ENCODE results near the gene REXO4. TPM values are rescaled to one million over a fixed set of nuclear protein-coding genes. Genes with fewer than 3 reads are reported as not detected.

The REXO4 gene
- total and polyA plus RNA-seq, 2 of the 13 experiments (the other 11 are each of a cell fraction or from before 2014, with no cell fraction given), result 18.5 to 30.4 TPM

- TF ChIP-seq, protein P1, sequence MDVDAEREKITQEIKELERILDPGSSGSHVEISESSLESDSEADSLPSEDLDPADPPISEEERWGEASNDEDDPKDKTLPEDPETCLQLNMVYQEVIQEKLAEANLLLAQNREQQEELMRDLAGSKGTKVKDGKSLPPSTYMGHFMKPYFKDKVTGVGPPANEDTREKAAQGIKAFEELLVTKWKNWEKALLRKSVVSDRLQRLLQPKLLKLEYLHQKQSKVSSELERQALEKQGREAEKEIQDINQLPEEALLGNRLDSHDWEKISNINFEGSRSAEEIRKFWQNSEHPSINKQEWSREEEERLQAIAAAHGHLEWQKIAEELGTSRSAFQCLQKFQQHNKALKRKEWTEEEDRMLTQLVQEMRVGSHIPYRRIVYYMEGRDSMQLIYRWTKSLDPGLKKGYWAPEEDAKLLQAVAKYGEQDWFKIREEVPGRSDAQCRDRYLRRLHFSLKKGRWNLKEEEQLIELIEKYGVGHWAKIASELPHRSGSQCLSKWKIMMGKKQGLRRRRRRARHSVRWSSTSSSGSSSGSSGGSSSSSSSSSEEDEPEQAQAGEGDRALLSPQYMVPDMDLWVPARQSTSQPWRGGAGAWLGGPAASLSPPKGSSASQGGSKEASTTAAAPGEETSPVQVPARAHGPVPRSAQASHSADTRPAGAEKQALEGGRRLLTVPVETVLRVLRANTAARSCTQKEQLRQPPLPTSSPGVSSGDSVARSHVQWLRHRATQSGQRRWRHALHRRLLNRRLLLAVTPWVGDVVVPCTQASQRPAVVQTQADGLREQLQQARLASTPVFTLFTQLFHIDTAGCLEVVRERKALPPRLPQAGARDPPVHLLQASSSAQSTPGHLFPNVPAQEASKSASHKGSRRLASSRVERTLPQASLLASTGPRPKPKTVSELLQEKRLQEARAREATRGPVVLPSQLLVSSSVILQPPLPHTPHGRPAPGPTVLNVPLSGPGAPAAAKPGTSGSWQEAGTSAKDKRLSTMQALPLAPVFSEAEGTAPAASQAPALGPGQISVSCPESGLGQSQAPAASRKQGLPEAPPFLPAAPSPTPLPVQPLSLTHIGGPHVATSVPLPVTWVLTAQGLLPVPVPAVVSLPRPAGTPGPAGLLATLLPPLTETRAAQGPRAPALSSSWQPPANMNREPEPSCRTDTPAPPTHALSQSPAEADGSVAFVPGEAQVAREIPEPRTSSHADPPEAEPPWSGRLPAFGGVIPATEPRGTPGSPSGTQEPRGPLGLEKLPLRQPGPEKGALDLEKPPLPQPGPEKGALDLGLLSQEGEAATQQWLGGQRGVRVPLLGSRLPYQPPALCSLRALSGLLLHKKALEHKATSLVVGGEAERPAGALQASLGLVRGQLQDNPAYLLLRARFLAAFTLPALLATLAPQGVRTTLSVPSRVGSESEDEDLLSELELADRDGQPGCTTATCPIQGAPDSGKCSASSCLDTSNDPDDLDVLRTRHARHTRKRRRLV (CRISPR knock-in tag; IDR thresholded peaks at IDR 0.05), result no peak
- TF ChIP-seq ZNF468 (CRISPR knock-in tag; IDR thresholded peaks at IDR 0.05), result no peak
- peak in 1 of 2 experiments; percentile 29; a peak in 1 of 4 replicates for TF ChIP-seq EP300 (IDR thresholded peaks at IDR 0.05; ENCODE audit: low read depth in 2 of 2, low read length in 2 of 2)
- TF ChIP-seq EP300 (CRISPR knock-in tag; IDR thresholded peaks at IDR 0.05; ENCODE audit: borderline replicate concordance), result no peak
- no peak for TF ChIP-seq ZNF703 (CRISPR knock-in tag; IDR thresholded peaks at IDR 0.05; ENCODE audit: borderline replicate concordance)
- TF ChIP-seq GFI1 (CRISPR knock-in tag; IDR thresholded peaks at IDR 0.05; ENCODE audit: borderline replicate concordance), result no peak
- no peak for TF ChIP-seq ZNF264 (CRISPR knock-in tag; IDR thresholded peaks at IDR 0.05)
- no peak for TF ChIP-seq ZNF749 (CRISPR knock-in tag; IDR thresholded peaks at IDR 0.05; ENCODE audit: borderline replicate concordance)
- TF ChIP-seq ZNF589 (CRISPR knock-in tag; conservative IDR thresholded peaks at IDR 0.05), result no peak
- peak; percentile 35; the same call in 1 of the 2 replicates for TF ChIP-seq HNF4A (CRISPR knock-in tag; IDR thresholded peaks at IDR 0.05)
- 0 out of 2 replicates have a peak, but pooled peaks have one; percentile 29 for TF ChIP-seq RCOR2 (CRISPR knock-in tag; IDR thresholded peaks at IDR 0.05)
- no peak for TF ChIP-seq SKI (IDR thresholded peaks at IDR 0.05; ENCODE audit: partially characterized antibody)
- TF ChIP-seq ZNF274 (CRISPR knock-in tag; IDR thresholded peaks at IDR 0.05), result no peak
- TF ChIP-seq THAP7 (CRISPR knock-in tag; IDR thresholded peaks at IDR 0.05), result no peak
- TF ChIP-seq ELF1 (CRISPR knock-in tag; IDR thresholded peaks at IDR 0.05), result peak; percentile 31; the same call in 1 of the 2 replicates
- peak; percentile 44 for TF ChIP-seq ZFY (CRISPR knock-in tag; IDR thresholded peaks at IDR 0.05)
- TF ChIP-seq, protein P2, sequence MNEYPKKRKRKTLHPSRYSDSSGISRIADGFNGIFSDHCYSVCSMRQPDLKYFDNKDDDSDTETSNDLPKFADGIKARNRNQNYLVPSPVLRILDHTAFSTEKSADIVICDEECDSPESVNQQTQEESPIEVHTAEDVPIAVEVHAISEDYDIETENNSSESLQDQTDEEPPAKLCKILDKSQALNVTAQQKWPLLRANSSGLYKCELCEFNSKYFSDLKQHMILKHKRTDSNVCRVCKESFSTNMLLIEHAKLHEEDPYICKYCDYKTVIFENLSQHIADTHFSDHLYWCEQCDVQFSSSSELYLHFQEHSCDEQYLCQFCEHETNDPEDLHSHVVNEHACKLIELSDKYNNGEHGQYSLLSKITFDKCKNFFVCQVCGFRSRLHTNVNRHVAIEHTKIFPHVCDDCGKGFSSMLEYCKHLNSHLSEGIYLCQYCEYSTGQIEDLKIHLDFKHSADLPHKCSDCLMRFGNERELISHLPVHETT (CRISPR knock-in tag; conservative IDR thresholded peaks at IDR 0.05), result no peak
- TF ChIP-seq DMAP1 (CRISPR knock-in tag; IDR thresholded peaks at IDR 0.05), result no peak
- peak; percentile 53; the same call in 1 of the 2 replicates for TF ChIP-seq KDM5B (CRISPR knock-in tag; IDR thresholded peaks at IDR 0.05; ENCODE audit: borderline replicate concordance)
- TF ChIP-seq ZNF431 (CRISPR knock-in tag; IDR thresholded peaks at IDR 0.05; ENCODE audit: borderline replicate concordance, low read depth), result no peak
- TF ChIP-seq SALL1 (CRISPR knock-in tag; IDR thresholded peaks at IDR 0.05), result 0 out of 2 replicates have a peak, but pooled peaks have one; percentile 43
- no peak for TF ChIP-seq SOX13 (IDR thresholded peaks at IDR 0.05)
- TF ChIP-seq SOX13 (CRISPR knock-in tag; conservative IDR thresholded peaks at IDR 0.05 in 1 of 2, IDR thresholded peaks at IDR 0.05 in 1 of 2), result peak in 1 of 2 experiments; percentile 32; a peak in 1 of 4 replicates
Measured at GRCh38 chr9:133394687-133395271, 23.0 kb downstream of the REXO4 start (continued).
